ENCODE measurements around the gene HMGCL. TPM values are rescaled to one million over a fixed set of nuclear protein-coding genes. Genes with fewer than 3 reads are reported as not detected.
"Not testable (repeated sequence)": the region's sequence is repeated elsewhere in the genome, so short reads cannot be mapped to it uniquely, and the experiment has no call there.

The HMGCL gene
- 10 to 100 TPM; 26.3 to 82.1 TPM for total RNA-seq

DNA sequence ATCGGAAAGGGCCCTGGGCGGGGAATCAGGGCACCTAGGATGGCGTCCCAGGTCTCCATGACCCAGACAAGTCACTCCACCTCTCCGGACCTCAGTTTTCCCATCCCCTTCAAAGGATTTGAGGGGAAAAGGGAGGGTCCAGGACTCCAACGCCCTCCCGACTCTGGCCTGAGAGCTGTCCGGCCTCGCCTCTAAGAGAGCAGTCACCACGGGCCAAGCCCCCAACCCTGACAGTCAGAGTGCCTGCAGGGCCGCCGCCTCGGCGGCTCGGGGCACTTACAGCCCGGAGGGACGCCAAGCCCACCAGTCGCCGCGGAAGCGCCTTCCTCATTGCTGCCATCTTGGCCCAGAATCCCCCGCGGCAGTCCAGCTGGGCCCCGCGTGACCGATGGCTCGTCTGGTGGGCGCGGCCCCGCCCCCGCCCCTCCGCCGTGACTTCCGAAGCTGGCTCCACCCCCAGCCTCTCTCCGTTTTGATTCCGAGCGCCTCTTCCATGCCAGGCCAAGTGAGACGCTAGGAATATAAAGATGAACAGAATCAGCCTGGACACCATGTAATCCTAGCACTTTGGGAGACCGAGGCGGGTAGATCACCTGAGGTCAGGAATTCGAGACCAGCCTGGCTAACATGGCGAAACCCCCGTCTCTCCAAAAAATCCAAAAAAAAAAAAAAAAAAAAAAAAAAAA lies at the start of gene HMGCL:
HMGCL (minus strand) TSS at position 354 of the 686 bp plus-strand sequence; CDS start at position 340, 14 bp downstream.
- no peaks in the 10 kb centered on the region for H3K9me3 Mint-ChIP-seq
- H3K27ac Mint-ChIP-seq, result peak within 1 kb of the TSS; percentile 97
- H3K27me3 Mint-ChIP-seq, result no peaks in the 10 kb centered on the region
- ATAC-seq (replicated peaks), result peak; percentile 88
- peaks cover 10% of the 10 kb centered on the region for H3K4me1 Mint-ChIP-seq
- H3K4me3 Mint-ChIP-seq, result peak within 1 kb of the TSS; percentile 90
- peaks cover 28% of the 10 kb centered on the region for H3K36me3 Mint-ChIP-seq (ENCODE audit: low read depth)

DNA sequence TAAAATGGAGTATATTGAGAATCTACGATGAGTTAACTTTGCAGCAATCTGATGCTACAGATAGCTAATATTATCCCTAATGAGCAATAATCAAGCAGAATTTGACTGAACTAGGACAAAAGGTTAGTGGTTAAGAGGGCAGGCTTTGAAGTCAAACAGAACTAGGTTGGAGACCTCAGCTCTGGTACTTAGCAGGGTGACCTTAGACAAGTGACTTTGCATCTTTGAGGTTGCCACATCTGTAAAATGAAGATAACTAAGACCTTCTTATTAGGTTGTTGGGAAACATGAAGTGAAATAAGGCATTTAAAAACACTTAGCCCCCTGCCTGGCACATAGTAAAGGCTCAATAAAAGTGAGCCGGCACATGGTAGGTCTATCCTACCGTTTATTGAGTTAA lies 47.2 kb upstream of the HMGCL start:
- Mint-ChIP-seq H3K27me3 (peaks cover 4% of the 10 kb centered on the region), H3K4me1 (peaks cover 6% of the 10 kb centered on the region), H3K36me3 (ENCODE audit: low read depth) (no peaks in the 10 kb centered on the region), H3K4me3 (no peak overlapping the region), H3K27ac (no peak overlapping the region), H3K9me3 (no peaks in the 10 kb centered on the region)
- ATAC-seq (replicated peaks), result no peak

DNA sequence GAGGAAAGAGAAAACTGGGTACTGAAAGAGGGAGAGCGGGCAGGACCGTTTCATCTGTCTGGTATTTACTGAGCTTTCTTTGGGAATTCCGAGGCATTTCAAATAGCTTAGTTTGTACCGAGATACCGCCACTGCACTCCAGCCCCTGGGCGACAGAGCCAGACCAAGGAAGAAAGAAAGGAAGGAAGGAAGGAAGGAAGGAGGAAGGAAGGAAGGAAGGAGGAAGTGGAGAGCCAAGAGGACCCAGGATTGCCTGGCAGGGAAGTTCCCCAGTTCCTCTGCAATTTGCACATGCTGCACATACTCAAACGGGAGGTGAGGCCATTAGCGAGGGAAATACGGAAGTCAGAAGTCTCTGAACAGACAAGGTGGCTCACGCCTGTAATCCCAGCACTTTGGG lies 43.8 kb upstream of the HMGCL start:
- ATAC-seq (replicated peaks), result no peak

DNA sequence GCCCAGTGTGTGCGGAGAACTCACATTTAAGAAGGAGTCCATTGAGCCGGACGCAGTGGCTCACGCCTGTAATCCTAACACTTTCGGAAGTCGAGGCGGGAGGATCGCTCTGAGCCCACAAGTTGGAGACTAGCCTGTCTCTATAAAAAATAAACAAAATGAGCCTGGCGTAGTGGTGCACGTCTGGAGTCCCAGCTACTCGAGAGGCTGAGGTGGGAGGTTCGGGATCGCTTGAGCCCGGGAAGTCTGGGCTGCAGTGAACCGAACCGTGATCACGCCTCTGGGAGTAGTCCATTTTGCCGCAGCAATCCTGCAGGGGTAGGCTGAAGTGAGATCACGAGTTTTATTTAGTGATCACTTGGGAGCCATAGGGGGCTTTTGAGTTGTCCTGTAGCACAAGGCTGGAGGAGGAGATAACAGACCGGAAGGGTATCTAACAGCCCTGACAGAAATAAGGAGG lies 43.4 kb upstream of the HMGCL start:
- ATAC-seq (replicated peaks), result peak; percentile 1
- H3K4me1 Mint-ChIP-seq, result peaks cover 13% of the 10 kb centered on the region
- H3K27ac Mint-ChIP-seq, result peak overlapping the region; percentile 79
- peaks cover 10% of the 10 kb centered on the region for H3K36me3 Mint-ChIP-seq (ENCODE audit: low read depth)
- H3K4me3 Mint-ChIP-seq, result peak overlapping the region; percentile 76
- no peaks in the 10 kb centered on the region for H3K27me3 Mint-ChIP-seq
- no peaks in the 10 kb centered on the region for H3K9me3 Mint-ChIP-seq

More for the DNA sequence above, 43.8 kb upstream of the HMGCL start:
- no peaks in the 10 kb centered on the region for H3K9me3 Mint-ChIP-seq
- H3K27ac Mint-ChIP-seq, result peak overlapping the region; percentile 79
- peak overlapping the region; percentile 76 for H3K4me3 Mint-ChIP-seq
- peaks cover 13% of the 10 kb centered on the region for H3K4me1 Mint-ChIP-seq
- peaks cover 10% of the 10 kb centered on the region for H3K36me3 Mint-ChIP-seq (ENCODE audit: low read depth)
- H3K27me3 Mint-ChIP-seq, result no peaks in the 10 kb centered on the region

DNA sequence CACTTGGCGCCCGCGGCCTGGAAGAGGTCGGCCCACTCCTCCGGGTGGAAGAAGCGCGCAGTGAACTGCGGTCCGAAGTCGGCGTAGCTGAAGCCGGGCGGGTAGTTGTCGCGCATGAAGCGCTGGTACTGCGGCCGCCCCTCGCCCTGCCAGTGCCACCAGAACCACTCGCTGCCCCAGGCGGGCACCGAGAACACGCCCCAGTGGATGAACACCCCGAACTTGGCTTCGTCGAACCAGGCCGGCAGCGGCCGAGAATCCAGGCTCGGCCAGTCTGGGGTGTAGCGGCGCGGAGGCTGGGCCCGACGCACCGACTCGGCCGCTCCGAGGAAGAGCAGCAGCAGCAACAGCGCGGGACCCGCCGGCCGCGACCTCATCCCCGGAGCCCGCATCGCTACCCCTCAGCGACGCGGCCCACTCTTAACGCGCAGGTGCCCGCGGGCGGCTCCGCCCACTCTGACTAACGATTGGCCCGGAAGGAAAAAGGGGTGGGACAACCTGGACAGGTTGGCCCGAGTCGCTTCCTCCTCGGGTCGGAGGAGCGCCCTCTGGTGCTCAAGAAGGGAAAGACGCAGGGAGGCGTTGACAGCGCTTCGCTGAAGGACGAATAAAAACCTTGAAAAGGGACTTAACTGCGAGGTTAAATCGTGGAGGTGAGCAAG lies 42.8 kb upstream of the HMGCL start, which contains the start of gene FUCA1:
FUCA1 (minus strand) TSS at position 396 of the 662 bp plus-strand sequence; CDS start at position 392, 4 bp downstream.
- no peaks in the 10 kb centered on the region for H3K27me3 Mint-ChIP-seq

DNA sequence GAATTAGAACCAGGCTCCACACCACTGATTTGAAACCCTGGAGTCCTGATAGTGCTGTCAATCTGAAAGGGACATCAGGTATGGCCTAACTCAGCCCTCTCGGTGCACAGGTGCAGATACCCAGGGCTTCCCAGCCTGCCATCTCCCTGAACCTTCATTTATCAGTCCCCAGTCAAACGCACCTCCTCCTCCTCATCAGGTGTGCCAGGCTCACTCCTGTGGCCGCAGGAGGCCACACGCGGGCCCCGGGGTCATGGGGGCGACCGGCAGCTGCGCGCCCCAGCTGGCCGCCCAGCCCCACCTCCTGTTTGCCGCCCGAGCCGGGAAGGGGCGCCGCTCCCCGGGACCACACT lies 42.3 kb upstream of the HMGCL start:
- no peak for ATAC-seq (replicated peaks)
- Mint-ChIP-seq H3K4me1 (peaks cover 13% of the 10 kb centered on the region), H3K27ac (peak overlapping the region; percentile 79), H3K36me3 (ENCODE audit: low read depth) (peaks cover 17% of the 10 kb centered on the region), H3K4me3 (peak overlapping the region; percentile 76), H3K27me3 (no peaks in the 10 kb centered on the region), H3K9me3 (no peaks in the 10 kb centered on the region)

More for the DNA sequence above, 42.8 kb upstream of the HMGCL start, which contains the start of gene FUCA1:
- Mint-ChIP-seq H3K4me1 (peaks cover 13% of the 10 kb centered on the region), H3K36me3 (ENCODE audit: low read depth) (peaks cover 12% of the 10 kb centered on the region), H3K27ac (peak within 1 kb of the TSS; percentile 79), H3K4me3 (peak within 1 kb of the TSS; percentile 76), H3K9me3 (no peaks in the 10 kb centered on the region)
- peak; percentile 99 for ATAC-seq (replicated peaks)

DNA sequence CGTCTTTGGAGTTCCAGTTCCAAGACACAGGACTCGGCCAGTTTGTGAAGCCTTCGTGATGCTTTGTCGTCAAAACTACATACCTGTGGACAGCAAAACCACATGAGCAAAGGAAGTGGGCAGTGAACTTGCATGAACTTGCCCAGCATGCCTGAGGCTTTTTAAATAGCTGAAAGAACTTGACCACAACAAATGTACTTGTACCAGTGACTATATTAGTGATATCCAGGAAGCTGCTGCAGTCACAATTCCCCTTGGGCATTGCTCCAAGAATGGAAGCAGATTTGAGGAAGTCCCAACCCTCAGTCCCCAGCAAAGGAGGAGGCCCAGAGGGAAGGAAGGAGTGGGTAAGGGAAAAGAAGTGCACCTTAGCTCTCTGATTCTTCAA lies 40.3 kb upstream of the HMGCL start:
- H3K27me3 Mint-ChIP-seq, result no peaks in the 10 kb centered on the region
- ATAC-seq (replicated peaks), result no peak

DNA sequence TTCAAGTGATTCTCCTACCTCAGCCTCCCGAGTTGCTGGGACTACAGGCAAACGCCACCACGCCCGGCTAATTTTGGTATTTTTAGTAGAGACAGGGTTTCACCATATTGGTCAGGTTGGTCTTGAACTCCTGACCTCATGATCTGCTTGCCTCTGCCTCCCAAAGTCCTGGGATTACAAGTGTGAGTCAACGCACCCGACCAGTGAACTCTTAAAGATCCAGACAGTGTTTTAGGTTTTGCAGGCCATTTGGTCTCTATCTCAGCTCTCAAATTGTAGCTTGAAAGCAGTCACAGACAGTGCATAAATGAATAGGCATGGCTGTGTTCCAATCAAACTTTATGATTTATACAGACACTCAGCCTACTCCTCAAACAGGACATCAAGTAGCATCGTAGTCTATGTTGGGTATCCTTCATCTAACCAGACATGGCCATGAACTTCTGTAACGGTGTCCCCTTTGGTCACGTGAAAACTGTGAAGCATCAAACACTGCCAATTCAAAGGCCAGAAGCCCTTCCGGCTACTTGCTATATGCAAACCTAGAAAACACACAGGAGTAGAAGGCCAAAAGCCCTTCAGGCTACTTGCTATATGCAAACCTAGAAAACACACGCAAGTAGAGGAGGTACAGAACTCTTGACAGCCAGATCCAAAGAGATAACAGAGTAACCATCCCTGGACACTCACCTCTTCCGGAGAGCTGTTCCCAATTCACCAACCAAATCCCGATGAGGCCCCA lies 39.7 kb upstream of the HMGCL start:
- H3K4me3 Mint-ChIP-seq, result no peak overlapping the region
- ATAC-seq (replicated peaks), result no peak
- H3K4me1 Mint-ChIP-seq, result peaks cover 13% of the 10 kb centered on the region
- H3K27me3 Mint-ChIP-seq, result no peaks in the 10 kb centered on the region
- H3K27ac Mint-ChIP-seq, result no peak overlapping the region
- no peaks in the 10 kb centered on the region for H3K9me3 Mint-ChIP-seq
- peaks cover 29% of the 10 kb centered on the region for H3K36me3 Mint-ChIP-seq (ENCODE audit: low read depth)

More for the DNA sequence above, 40.3 kb upstream of the HMGCL start:
- Mint-ChIP-seq H3K9me3 (no peaks in the 10 kb centered on the region), H3K27ac (peak overlapping the region; percentile 41), H3K4me1 (peaks cover 13% of the 10 kb centered on the region), H3K36me3 (ENCODE audit: low read depth) (peaks cover 29% of the 10 kb centered on the region), H3K4me3 (no peak overlapping the region)

DNA sequence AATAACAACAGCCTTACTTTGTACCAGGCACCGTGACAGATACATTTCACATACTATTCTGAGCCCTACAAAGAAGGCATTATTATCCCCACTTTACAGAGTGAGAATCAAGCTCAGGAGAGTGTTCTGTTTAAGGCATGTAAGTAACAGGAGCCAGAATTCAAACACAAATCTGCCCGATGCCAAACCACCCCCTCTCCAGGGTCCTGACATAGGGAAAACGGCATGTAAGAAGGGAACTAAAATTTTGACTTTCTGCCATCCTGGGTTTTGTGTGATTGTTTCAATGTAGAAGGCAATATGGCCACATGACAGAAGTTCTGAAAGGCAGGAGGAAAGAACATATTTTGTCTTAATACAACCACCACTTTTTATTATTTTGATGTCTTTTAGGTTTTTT lies 37.4 kb upstream of the HMGCL start:
- Mint-ChIP-seq H3K4me1 (peaks cover 7% of the 10 kb centered on the region), H3K36me3 (ENCODE audit: low read depth) (peaks cover 52% of the 10 kb centered on the region), H3K4me3 (no peak overlapping the region), H3K27ac (no peak overlapping the region), H3K27me3 (no peaks in the 10 kb centered on the region), H3K9me3 (no peaks in the 10 kb centered on the region)
- ATAC-seq (replicated peaks), result no peak

DNA sequence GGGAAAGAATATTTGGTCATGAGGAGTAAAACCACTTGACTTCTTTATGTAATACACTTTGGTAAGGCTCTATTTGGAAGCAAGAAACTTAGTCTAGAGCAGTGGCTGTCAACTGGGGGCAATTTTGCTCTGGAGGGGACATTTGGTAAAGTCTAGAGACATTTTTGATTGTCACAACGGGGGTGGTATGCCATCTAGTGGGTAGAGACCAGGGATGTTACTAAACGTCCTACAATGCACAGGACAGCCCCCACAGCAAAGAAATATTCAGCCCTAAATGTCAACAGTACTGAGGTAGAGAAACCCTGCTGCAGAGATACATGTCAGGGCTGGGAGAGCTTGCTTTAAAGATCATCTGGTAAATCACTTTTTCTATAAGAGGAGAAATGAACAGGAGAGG lies 29.3 kb upstream of the HMGCL start:
- H3K4me1 Mint-ChIP-seq, result no peaks in the 10 kb centered on the region
- no peak for ATAC-seq (replicated peaks)
- no peaks in the 10 kb centered on the region for H3K27me3 Mint-ChIP-seq
- H3K27ac Mint-ChIP-seq, result peak overlapping the region; percentile 0
- no peak overlapping the region for H3K4me3 Mint-ChIP-seq
- peaks cover 35% of the 10 kb centered on the region for H3K36me3 Mint-ChIP-seq (ENCODE audit: low read depth)
- H3K9me3 Mint-ChIP-seq, result no peaks in the 10 kb centered on the region

DNA sequence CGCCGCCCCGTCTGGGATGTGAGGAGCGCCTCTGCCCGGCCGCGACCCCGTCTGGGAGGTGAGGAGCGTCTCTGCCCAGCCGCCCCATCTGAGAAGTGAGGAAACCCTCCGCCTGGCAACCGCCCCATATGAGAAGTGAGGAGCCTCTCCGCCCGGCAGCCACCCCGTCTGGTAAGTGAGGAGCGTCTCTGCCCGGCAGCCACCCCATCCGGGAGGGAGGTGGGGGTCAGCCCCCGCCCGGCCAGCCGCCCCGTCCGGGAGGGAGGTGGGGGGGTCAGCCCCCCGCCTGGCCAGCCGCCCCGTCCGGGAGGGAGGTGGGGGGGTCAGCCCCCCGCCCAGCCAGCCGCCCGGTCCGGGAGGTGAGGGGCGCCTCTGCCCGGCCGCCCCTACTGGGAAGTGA lies 27.9 kb upstream of the HMGCL start:
- H3K27me3 Mint-ChIP-seq; H3K27ac Mint-ChIP-seq; H3K4me1 Mint-ChIP-seq; ATAC-seq (replicated peaks); H3K9me3 Mint-ChIP-seq; H3K4me3 Mint-ChIP-seq: not testable (repeated sequence)
- peaks cover 30% of the 10 kb centered on the region for H3K36me3 Mint-ChIP-seq (ENCODE audit: low read depth)

DNA sequence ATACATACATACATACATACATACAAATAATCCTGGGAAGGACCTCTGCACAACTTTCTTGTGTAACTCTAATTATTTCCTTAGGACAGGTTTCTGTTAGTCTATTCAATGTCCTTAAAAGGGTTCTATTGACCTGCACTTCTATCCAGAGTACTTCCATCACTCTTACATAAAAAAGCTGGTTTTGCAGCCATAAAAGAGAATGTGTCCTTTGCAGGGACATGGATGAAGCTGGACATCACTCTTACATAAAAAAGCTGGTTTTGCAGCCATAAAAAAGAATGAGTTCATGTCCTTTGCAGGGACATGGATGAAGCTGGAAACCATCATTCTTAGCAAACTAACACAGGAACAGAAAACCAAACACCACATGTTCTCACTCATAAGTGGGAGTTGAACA lies 26.2 kb upstream of the HMGCL start:
- not testable (repeated sequence) for H3K27me3 Mint-ChIP-seq; ATAC-seq (replicated peaks); H3K9me3 Mint-ChIP-seq; H3K27ac Mint-ChIP-seq; H3K4me3 Mint-ChIP-seq; H3K4me1 Mint-ChIP-seq
- peaks cover 34% of the 10 kb centered on the region for H3K36me3 Mint-ChIP-seq (ENCODE audit: low read depth)

DNA sequence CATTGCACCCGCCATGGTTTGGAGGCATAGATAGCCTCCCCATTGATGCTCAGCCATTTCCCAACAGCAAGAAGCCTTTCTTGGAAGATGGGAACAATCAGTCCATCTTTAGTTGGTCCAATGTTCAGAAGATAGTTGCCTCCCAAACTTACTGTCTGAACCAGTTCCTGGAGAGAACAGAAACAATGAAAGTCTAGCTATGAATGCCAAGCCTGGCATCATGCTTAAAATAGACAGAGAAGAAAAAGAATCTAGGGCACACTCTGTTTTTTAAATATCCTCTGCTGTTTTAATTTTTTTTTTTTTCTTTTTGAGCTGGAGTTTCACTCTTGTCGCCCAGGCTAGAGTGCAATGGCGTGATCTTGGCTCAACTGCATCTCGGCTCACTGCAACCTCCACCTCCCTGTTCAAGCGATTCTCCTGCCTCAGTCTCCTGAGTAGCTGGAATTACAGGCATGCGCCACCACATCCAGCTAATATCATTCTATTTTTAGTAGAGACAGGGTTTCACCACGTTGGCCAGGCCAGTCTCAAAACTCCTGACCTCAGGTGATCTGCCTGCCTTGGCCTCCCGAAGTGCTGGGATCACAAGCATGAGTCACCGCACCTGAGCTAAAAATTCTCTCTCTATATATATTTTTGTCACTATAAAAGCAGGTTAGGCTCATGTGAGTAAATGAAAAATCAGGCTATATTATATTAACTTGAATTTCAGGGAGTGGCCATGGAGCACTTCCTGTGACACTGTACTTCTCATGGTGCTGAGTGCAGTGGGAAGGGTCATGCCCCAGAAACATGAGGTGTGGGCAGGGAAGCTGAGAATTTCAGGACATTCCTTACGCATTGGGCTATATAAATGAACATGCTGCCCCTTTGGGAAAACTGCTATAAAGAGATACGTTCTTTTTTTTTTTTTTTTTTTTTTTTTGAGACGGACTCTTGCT lies 23.7 kb upstream of the HMGCL start:
- ATAC-seq (replicated peaks), result no peak
- Mint-ChIP-seq H3K9me3 (no peaks in the 10 kb centered on the region), H3K4me1 (no peaks in the 10 kb centered on the region), H3K36me3 (ENCODE audit: low read depth) (peaks cover 45% of the 10 kb centered on the region), H3K27me3 (no peaks in the 10 kb centered on the region), H3K27ac (no peak overlapping the region), H3K4me3 (no peak overlapping the region)
